A673 (cell line): Measurements from ENCODE around the gene KIF26A. TPM values are rescaled to one million over a fixed set of nuclear protein-coding genes. Genes with fewer than 3 reads are reported as not detected.

Experiments used
- BruUV-seq: library from RNA; stranded (reverse); fragments of 400-500 nt; replicated peaks from 2 replicates; lab custom pipeline; 2021; lab: Mats Ljungman, UMichigan
- CTCF ChIA-PET: fragments of 300-600 bp; sonication (Branson Sonifier 250); formaldehyde crosslinking; loops from one replicate; lab custom pipeline; 2022; ENCODE audit warnings: antibody characterized with exemption; lab: Charles Lee
- POLR2A ChIA-PET: fragments of 300-600 bp; sonication (Branson Sonifier 250); formaldehyde crosslinking; loops from one replicate; lab custom pipeline; 2022; ENCODE audit warnings: antibody characterized with exemption; ENCODE audit not compliant: low non-redundant PET; lab: Charles Lee
- DNase-seq: peaks from one replicate; pipeline ENCODE4 v3.0.0-alpha.2; 2015; ENCODE audit warnings: low spot score
- H3K27ac ChIP-seq: fragments of 200-600 bp; sonication (generic); 2 replicates; pipeline ENCODE4 v1.5.1; 2016; ENCODE audit warnings: mixed run types, low read depth, mild to moderate bottlenecking, mixed read lengths, antibody characterized with exemption, low read length; ENCODE audit not compliant: poor library complexity, severe bottlenecking
- H3K27me3 ChIP-seq: fragments of 200-600 bp; sonication (generic); replicated peaks from 2 replicates; pipeline ENCODE4 v1.6.1; 2017; ENCODE audit warnings: mixed run types, low read depth, mild to moderate bottlenecking, mixed read lengths, antibody characterized with exemption, low read length; ENCODE audit not compliant: insufficient read depth, poor library complexity
- H3K36me3 ChIP-seq: fragments of 200-600 bp; sonication (generic); 2 replicates; pipeline ENCODE4 v1.6.1; 2016; ENCODE audit warnings: mixed run types, mild to moderate bottlenecking, mixed read lengths, antibody characterized with exemption, low read length; ENCODE audit not compliant: insufficient read depth, poor library complexity, severe bottlenecking
- H3K4me1 ChIP-seq: fragments of 200-600 bp; sonication (generic); 2 replicates; pipeline ENCODE4 v1.6.1; 2017; ENCODE audit warnings: mixed run types, mild to moderate bottlenecking, mixed read lengths, antibody characterized with exemption, low read length; ENCODE audit not compliant: insufficient read depth, poor library complexity, severe bottlenecking
- H3K4me3 ChIP-seq: fragments of 200-600 bp; sonication (generic); 2 replicates; pipeline ENCODE4 v1.5.1; 2016; ENCODE audit warnings: low read depth, mixed run types, mild to moderate bottlenecking, mixed read lengths, low read length; ENCODE audit not compliant: poor library complexity, severe bottlenecking
- H3K9me3 ChIP-seq: fragments of 200-600 bp; sonication (generic); 2 replicates; pipeline ENCODE4 v1.6.1; 2016; ENCODE audit warnings: mixed run types, low read depth, mild to moderate bottlenecking, mixed read lengths, antibody characterized with exemption, low read length; ENCODE audit not compliant: poor library complexity, severe bottlenecking
- EZH2 ChIP-seq: fragments of 200-600 bp; sonication (generic); IDR thresholded peaks from 2 replicates; pipeline ENCODE4 v1.6.1; 2017; ENCODE audit warnings: borderline replicate concordance, low read depth, mild to moderate bottlenecking, mixed read lengths, antibody characterized with exemption, low read length; ENCODE audit not compliant: poor library complexity, severe bottlenecking
- intact Hi-C: fragments of 100-400 bp; cut with micrococcal nuclease; formaldehyde crosslinking; loops from one replicate; pipeline ENCODE4 v1.10.0; 2022; ENCODE audit not compliant: unreplicated experiment
- total RNA-seq: library from RNA; stranded (reverse); gene quantifications from 2 replicates; pipeline ENCODE4 v1.2.3, GENCODE V29; 2021
- TF ChIP-seq, protein P1 (sequence below): fragments of 300-800, 200-600 bp; sonication (generic); conservative IDR thresholded peaks from 2 replicates; pipeline ENCODE4 v1.5.1; 2017; ENCODE audit warnings: low read depth, mild to moderate bottlenecking, antibody characterized with exemption, low read length, moderate library complexity, mixed read lengths

Gene KIF26A
- total RNA-seq, 1 experiment from 2014 or later = 11.5 TPM

DNA sequence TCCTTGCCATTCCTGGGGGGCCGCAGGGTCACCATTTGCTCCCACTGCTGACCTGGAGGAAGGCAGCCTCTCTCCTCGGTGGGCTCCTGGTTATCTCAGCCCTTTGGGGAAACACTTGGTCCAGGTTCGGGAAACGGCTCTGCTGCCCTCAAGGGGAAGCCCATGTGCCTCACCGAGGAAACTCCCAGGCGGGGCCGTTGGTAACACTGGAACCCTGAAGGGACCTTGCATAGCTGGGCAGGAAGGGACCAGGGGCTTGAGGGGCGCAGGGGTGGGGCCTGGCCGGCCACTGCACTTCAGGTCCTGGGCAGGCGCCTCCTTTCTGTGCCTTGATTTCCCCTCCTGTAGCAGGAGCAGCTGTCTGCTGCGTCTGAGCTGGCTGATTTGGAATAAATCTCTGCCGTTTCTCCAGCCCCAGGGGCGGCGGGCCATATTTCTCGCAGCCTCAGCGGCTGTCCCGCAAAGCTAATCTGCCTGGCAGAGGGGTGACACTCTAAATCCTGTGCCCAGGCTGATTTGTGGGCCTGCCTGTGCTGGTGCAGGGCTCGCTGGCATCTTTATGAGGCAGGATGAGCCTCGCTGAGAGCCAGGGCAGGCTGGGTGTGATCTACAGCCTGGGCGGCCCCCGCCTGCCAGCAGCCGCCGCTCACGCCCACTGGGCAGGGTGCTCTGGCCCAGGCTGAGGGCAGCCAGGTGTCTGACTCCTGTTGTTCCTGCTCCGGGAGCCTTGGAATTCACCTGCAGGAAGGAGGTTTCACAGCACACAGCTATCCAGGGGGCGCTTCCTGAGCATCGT, 49.7 kb downstream of the KIF26A start:
- POLR2A ChIA-PET = no interaction called here
- TF ChIP-seq, protein P1, sequence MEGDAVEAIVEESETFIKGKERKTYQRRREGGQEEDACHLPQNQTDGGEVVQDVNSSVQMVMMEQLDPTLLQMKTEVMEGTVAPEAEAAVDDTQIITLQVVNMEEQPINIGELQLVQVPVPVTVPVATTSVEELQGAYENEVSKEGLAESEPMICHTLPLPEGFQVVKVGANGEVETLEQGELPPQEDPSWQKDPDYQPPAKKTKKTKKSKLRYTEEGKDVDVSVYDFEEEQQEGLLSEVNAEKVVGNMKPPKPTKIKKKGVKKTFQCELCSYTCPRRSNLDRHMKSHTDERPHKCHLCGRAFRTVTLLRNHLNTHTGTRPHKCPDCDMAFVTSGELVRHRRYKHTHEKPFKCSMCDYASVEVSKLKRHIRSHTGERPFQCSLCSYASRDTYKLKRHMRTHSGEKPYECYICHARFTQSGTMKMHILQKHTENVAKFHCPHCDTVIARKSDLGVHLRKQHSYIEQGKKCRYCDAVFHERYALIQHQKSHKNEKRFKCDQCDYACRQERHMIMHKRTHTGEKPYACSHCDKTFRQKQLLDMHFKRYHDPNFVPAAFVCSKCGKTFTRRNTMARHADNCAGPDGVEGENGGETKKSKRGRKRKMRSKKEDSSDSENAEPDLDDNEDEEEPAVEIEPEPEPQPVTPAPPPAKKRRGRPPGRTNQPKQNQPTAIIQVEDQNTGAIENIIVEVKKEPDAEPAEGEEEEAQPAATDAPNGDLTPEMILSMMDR = no peak
- no peak for TF ChIP-seq EZH2
- Histone ChIP-seq H3K9me3 (no peaks in the 10 kb centered on the region), H3K27ac (no peak overlapping the region), H3K27me3 (no peaks in the 10 kb centered on the region), H3K4me1 (no peaks in the 10 kb centered on the region), H3K36me3 (no peaks in the 10 kb centered on the region), H3K4me3 (no peak overlapping the region)
- BruUV-seq = no TSS peak
- CTCF ChIA-PET = no interaction called here
- intact Hi-C loops = no loop called here
- no peak for DNase-seq

DNA sequence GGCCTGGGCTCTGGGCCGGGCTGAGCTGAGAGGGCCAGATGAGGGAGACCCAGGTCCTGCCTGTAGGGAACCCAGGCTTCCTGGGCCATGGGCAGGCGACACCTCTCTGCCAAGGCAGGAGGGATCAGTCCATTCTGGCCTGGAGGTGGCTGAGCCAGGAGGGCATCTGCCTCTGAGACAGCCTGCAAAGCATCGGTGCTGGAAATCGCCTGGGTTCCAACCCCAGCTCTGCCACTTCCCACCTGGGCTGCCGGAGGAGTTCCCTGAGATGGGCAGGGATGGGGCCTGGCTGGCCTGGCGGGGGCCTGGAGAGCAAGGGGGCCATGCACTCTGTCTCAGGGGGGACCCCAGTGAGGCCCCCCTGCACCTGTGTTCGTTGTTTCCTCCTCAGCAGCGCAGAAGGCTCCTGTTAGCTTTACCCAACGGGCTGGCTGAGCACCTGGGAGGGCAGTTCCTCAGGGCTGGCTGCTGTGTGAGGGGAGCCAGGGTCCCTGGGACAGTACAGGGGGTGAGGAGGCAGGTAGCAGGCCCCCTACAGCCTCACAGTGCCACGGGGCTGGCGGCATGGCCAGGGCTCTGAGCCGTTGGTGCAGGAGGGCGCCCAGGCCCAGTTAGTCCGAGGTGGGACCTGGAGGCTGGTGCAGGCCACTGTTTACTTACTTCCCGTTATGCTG, 50.5 kb downstream of the KIF26A start:
- Histone ChIP-seq H3K36me3 (no peaks in the 10 kb centered on the region), H3K4me1 (no peaks in the 10 kb centered on the region), H3K4me3 (no peak overlapping the region), H3K27me3 (no peaks in the 10 kb centered on the region), H3K9me3 (no peaks in the 10 kb centered on the region), H3K27ac (no peak overlapping the region)
- no peak for DNase-seq
- intact Hi-C loops = no loop called here
- ChIA-PET CTCF (no interaction called here), POLR2A (no interaction called here)
- no TSS peak for BruUV-seq
- TF ChIP-seq EZH2 = no peak
- TF ChIP-seq, protein P1 = no peak

DNA sequence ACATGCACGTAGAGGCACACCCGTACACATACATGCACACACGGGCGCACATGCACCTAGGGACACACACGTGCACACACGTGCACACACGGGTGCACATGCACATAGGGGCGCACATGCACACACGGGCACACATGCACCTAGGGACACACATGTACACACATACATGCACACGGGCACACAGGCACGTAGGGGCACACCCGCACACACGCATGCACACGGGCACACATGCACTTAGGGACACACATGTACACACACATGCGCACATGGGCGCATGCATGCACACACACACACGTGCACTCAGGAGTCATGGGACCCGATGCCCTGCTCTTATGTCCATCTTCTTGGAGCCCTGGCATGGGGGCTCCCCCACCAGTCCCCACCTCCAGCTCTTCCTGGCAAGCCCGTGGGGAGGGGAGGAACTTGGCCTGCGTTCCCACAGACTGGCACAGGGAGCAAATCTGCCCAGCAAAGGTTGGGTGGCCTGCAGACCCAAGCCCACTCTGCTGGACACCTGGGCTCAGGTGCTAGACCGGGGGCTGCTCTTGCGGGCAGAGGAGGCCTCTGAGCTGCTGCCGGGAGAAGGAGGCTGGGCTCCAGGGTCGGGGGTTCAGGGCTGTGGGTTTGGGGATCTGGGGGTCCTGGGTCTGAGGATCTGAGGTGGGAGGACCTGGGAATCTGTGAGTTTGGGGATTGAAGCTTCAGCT, 51.4 kb downstream of the KIF26A start:
- Histone ChIP-seq H3K36me3 (no peaks in the 10 kb centered on the region), H3K27me3 (no peaks in the 10 kb centered on the region), H3K4me1 (no peaks in the 10 kb centered on the region), H3K4me3 (no peak overlapping the region), H3K9me3 (no peaks in the 10 kb centered on the region), H3K27ac (no peak overlapping the region)
- BruUV-seq = no TSS peak
- DNase-seq = no peak
- CTCF ChIA-PET = no interaction called here
- POLR2A ChIA-PET = interaction anchor here (0.7 kb wide), 1 partner anchor 77 kb away, joined by 3 read pairs; no protein-coding TSS in a partner anchor
- no peak for TF ChIP-seq EZH2
- TF ChIP-seq, protein P1 = no peak
- intact Hi-C loops = no loop called here
